Measurements from ENCODE around the gene CHTF8. TPM values are rescaled to one million over a fixed set of nuclear protein-coding genes. Genes with fewer than 3 reads are reported as not detected.
"Not testable (repeated sequence)": the region's sequence is repeated elsewhere in the genome, so short reads cannot be mapped to it uniquely, and the experiment has no call there.

The CHTF8 gene
- total RNA-seq, 1 donor from 2014 or later = 47.4 TPM

DNA sequence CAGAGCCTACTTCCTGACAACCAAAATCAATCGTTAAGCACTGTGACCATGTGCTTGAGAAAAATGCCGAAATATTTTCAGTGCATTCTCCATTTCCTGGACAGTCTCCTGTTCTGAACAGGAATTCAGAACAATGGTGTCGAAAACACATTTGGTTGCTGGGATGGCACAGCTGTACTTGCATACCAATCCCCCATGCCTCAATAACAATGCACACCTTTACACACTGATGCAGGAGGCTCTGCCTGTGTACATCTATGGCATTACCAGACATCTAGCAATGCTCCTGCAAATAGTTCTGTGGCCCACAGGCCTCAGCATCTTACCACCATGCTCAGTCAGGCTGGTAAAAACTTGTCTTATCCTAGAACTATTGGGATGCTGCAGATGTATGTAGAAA is 6.2 kb downstream of the CHTF8 start:
- H3K4me3 ChIP-seq (ENCODE audit: low read depth, low read length) = no peak overlapping the region
- DNase-seq (ENCODE audit: low read depth) = no peak
- TF ChIP-seq, protein P1, sequence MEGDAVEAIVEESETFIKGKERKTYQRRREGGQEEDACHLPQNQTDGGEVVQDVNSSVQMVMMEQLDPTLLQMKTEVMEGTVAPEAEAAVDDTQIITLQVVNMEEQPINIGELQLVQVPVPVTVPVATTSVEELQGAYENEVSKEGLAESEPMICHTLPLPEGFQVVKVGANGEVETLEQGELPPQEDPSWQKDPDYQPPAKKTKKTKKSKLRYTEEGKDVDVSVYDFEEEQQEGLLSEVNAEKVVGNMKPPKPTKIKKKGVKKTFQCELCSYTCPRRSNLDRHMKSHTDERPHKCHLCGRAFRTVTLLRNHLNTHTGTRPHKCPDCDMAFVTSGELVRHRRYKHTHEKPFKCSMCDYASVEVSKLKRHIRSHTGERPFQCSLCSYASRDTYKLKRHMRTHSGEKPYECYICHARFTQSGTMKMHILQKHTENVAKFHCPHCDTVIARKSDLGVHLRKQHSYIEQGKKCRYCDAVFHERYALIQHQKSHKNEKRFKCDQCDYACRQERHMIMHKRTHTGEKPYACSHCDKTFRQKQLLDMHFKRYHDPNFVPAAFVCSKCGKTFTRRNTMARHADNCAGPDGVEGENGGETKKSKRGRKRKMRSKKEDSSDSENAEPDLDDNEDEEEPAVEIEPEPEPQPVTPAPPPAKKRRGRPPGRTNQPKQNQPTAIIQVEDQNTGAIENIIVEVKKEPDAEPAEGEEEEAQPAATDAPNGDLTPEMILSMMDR (conservative IDR thresholded peaks at IDR 0.05; ENCODE audit: low read depth, low read length) = no peak

DNA sequence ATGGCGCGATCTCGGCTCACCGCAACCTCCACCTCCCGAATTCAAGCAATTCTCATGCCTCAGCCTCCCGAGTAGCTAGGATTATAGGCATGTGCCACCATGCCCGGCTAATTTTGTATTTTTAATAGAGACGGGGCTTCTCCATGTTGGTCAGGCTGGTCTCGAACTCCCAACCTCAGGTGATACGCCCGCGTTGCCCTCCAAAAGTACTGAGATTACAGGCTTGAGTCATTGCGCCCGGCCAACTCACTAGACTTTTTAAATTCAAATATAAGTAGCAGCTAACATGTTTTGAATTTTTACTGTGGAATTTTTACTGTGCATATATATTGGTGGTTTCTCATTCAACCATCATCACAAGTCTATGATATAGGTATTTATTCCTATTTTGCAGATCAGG is 7.4 kb downstream of the CHTF8 start:
- not testable (repeated sequence) for H3K4me3 ChIP-seq (ENCODE audit: low read depth, low read length); DNase-seq (ENCODE audit: low read depth)

DNA sequence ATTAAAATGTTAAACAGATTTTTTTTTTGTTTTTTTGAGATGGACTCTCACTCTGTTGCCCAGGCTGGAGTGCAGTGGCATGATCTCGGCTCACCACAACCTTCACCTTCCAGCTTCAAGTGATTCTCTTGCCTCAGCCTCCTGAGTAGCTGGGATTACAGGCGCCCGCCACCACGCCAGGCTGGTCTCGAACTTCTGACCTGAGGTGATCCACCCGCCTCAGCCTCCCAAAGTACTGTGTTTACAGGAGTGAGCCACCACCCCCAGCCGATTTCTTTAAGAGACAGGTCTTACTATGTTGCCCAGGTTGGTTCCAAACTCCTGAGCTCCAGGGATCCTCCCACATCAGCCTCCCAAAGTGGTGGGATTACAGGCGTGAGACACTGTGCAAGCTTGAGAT is 8.0 kb downstream of the CHTF8 start:
- not testable (repeated sequence) for DNase-seq (ENCODE audit: low read depth); H3K4me3 ChIP-seq (ENCODE audit: low read depth, low read length)

DNA sequence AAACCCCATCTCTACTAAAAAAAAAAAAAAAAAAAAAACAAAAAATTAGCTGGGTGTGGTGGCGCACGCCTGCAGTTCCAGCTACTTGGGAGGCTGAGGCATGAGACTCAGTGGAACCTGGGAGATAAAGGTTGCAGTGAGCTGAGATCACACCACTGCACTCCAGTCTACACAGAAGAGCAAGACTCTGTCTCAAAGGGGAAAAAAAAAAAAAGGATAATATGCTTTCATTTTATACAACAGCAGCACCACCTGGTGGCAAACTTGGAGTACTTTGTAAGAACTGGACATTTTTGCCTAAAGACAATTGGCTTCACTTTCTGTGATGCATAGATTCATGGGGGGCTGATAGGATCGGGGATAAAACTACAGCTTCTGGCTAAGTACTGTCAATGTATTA is 8.5 kb downstream of the CHTF8 start:
- H3K4me3 ChIP-seq (ENCODE audit: low read depth, low read length) = no peak overlapping the region
- no peak for DNase-seq (ENCODE audit: low read depth)
- TF ChIP-seq, protein P1 (conservative IDR thresholded peaks at IDR 0.05; ENCODE audit: low read depth, low read length) = peak; percentile 73

DNA sequence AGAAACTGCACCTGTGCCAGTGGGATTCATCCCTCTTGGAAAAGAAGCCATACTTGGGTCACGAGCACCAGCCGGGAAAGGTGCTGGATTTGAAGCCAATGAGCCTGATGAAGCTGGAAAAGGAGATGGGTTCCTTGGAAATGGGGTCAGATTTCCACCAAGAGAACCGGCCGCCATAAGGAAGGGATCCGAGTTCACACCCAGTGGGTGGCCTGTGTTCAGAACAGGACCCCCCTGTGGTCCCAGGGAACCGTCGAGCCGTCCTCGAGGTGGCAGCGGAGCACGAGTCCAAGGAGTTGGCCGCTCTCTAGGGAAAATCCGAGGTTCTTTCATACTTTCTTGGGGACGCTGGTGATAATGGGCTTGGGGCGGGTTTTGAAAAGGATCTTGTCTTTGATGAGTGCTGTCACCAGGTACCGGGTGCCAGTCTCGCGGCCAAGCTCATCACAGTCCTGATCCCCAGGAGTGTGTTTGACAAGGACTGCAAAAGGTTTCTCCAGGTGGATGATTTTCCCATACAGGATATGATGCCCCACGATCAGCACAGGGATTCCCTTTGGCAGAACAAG is 12.2 kb downstream of the CHTF8 start:
- no peak overlapping the region for H3K4me3 ChIP-seq (ENCODE audit: low read depth, low read length)
- no peak for DNase-seq (ENCODE audit: low read depth)
- TF ChIP-seq, protein P1 (conservative IDR thresholded peaks at IDR 0.05; ENCODE audit: low read depth, low read length) = no peak

DNA sequence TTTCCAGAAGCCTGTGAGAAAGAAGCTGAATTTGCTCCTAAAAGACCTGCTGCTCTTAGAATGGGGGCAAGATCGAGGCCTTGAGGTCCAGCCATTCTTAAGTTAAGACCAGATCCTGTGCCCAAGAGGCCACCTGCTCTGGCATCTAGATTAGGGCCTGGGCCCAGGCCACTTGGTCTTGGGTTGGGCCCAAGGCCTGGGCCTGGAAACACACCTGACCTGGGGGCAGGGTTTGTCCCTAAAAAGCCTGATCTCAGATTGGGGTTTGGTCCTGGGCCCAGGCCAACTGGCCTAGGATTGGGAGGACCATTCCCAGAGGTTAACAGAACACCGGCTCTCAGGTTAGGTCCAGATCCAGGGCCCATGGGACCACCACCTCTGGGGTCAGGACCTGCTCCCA is 12.9 kb downstream of the CHTF8 start:
- H3K4me3 ChIP-seq (ENCODE audit: low read depth, low read length) = no peak overlapping the region
- no peak for DNase-seq (ENCODE audit: low read depth)
- TF ChIP-seq, protein P1 (conservative IDR thresholded peaks at IDR 0.05; ENCODE audit: low read depth, low read length) = no peak

DNA sequence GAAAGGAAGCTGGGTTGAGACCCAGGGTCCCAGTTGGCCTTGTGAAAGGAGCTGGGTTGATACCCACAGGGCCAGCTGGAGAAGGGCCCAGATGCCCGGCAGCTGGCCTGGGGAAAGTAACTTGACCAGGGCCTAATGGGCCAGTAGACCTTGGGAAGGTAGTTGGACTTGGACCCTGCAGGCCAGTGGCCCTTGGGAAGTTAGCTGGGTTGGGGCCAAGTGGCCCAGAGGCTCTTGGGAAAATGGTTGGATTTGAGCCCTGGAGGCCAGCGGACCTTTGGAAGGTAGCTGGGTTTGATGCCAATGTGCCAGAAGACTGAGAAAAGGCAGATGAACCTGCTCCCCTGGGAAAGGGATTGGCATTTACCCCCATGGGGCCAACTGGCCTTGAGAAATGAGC is 13.4 kb downstream of the CHTF8 start:
- no peak overlapping the region for H3K4me3 ChIP-seq (ENCODE audit: low read depth, low read length)
- no peak for DNase-seq (ENCODE audit: low read depth)
- TF ChIP-seq, protein P1 (conservative IDR thresholded peaks at IDR 0.05; ENCODE audit: low read depth, low read length) = no peak

DNA sequence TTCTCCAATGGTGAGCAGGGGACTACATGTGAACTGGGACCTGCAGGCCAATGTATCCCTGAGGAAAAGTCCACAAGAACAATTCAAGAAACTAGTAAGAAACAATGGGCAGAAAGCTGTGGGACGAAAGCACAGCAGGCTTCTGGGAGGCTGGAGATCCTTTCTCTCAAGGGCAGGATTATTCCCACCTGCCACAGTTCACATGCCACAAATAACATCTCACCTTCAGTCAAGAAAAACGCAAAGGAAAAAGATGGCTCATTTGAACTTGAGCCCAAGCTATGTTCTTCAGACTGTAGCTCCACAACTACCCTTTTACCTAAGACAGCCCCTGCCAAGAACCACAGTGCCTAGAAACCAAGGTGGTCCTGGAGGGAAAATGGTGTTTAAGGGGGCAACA is 13.9 kb downstream of the CHTF8 start:
- H3K4me3 ChIP-seq (ENCODE audit: low read depth, low read length) = no peak overlapping the region
- TF ChIP-seq, protein P1 (conservative IDR thresholded peaks at IDR 0.05; ENCODE audit: low read depth, low read length) = no peak
- no peak for DNase-seq (ENCODE audit: low read depth)

Data from epithelial cell of proximal tubule (primary cell).